GM12872 (cell line): ENCODE data around the gene MICAL3.

Experiments
- TF ChIP-seq, protein P1 (sequence below): IDR thresholded peaks from 3 replicates; pipeline ENCODE4 v1.5.1; 2011; ENCODE audit warnings: low read depth, mild to moderate bottlenecking, low read length, moderate library complexity; ENCODE audit not compliant: insufficient read depth

MICAL3 gene

DNA sequence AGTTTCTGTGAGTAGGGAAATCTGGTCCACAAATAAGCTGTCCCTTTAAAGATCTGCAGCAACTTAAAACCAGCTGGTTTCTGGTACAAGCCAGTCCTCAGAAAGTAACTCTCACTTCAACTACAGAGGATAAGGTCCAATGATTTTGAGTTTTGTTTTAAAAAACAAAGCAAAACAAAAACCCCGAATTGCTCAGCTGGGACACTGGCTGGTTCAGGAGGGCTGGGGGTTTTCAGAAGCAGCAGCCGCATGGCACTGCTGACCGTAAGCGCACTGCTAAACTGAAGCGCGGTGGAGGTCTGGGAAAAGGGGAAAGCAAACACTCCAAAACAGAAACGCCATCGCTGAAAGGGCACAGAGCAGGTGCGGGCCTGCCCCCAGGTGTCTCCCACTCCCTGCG is 59.7 kb downstream of the MICAL3 start:
- TF ChIP-seq, protein P1, sequence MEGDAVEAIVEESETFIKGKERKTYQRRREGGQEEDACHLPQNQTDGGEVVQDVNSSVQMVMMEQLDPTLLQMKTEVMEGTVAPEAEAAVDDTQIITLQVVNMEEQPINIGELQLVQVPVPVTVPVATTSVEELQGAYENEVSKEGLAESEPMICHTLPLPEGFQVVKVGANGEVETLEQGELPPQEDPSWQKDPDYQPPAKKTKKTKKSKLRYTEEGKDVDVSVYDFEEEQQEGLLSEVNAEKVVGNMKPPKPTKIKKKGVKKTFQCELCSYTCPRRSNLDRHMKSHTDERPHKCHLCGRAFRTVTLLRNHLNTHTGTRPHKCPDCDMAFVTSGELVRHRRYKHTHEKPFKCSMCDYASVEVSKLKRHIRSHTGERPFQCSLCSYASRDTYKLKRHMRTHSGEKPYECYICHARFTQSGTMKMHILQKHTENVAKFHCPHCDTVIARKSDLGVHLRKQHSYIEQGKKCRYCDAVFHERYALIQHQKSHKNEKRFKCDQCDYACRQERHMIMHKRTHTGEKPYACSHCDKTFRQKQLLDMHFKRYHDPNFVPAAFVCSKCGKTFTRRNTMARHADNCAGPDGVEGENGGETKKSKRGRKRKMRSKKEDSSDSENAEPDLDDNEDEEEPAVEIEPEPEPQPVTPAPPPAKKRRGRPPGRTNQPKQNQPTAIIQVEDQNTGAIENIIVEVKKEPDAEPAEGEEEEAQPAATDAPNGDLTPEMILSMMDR: no peak

DNA sequence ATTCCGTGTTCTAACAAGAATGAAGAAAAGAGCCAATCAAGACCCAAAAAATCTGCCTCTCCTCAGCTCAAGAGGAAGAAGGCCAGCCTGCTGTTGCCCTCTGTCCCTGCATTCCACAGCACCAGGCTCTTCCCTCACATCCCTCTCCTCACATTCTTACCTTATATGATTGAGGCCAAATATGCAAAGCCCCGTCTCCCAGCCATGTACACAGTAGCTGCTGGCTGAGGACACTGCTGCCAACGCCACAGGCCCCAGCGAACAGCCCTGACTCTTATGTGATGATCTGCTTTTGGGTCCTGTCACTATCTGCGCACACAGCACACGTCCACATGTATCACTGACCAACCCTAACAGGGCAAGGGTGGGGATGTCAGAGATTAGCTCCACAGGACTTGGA is 60.2 kb downstream of the MICAL3 start:
- TF ChIP-seq, protein P1: no peak

DNA sequence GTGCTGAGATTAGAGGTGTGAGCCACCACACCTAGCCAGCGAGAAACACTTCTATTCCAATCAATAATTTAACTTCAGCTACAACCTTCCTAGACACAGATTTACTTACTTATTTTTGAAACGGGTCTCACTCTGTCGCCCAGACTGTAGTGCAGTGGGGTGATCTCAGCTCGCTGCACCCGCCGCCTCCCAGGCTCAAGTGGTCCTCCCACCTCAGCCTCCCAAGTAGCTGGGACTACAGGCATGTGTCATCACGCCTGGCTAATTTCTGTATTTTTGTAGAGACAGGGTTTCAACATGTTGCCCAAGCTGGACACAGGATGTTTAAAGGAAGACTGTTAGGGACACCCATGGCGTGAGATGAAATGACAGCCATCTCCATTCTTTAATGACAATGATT is 61.3 kb downstream of the MICAL3 start:
- TF ChIP-seq, protein P1: no peak

DNA sequence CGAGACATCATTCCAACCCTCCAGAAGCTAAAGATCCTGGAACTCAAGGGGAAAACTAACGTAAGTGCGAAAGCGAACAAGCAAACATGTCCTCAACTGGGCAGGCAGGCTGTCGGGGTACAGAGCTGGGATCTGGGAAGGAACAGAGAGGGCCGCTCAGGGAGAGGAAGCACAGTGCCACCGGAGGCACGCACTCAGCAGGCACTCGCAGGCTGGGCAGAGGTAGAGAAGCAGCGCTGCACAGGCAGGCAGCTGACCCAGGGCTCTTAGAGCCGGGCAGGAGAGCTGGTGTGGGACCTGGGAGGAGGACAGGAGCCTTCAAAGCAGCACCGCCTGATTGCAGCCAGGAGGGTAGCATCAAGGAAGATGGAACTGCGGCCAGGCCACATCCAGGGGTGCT is 62.2 kb downstream of the MICAL3 start:
- TF ChIP-seq, protein P1: no peak

DNA sequence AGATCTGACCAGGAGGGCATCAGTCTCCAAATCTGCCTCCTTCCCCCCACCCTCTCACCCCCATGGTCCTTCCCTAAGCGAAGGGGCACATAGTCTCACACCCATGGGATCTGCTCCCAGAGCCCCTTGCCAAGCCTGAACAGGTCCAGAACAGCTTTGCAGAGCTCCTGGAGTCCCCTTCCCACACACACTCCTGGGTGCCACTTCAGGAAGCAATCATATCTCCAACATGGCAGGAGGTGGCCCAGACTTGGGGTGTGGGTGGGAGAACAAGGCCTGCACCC is 63.0 kb downstream of the MICAL3 start:
- TF ChIP-seq, protein P1: no peak

DNA sequence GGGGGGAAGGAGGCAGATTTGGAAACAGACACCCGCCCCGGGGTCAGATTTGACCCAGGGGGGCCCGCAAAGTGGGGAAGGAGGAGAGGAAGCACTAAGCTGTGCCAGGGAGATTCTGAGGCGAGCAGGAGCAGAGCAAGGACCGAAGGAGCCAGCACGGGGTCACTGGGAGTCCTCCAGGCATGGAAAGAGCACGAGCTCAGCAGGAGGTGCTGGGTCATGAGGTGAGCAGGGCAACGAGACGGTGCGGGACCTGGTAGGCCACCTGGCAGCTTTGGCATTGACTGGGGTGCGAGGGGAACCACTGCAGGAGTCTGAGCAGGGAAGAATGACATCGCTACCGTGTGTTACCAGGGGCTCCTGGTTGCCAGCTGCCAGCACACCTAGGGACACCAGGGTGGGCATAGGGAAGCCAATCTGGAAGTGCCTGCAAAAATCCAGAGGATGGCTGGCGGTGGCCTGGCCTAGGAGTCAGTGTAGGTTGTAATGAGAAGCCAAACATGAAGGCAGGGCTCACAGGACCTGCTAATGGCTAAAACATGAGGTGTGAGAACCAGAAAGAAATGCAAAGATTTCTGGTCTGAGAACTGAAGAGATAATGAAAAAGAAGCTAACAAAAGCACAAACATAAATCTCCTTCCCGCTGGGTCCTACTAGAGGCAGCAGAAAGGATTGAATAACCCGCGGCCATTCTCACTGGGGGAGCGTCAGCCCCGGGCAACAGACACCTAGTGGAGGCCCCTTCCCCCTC is 63.5 kb downstream of the MICAL3 start:
- TF ChIP-seq, protein P1: no peak

DNA sequence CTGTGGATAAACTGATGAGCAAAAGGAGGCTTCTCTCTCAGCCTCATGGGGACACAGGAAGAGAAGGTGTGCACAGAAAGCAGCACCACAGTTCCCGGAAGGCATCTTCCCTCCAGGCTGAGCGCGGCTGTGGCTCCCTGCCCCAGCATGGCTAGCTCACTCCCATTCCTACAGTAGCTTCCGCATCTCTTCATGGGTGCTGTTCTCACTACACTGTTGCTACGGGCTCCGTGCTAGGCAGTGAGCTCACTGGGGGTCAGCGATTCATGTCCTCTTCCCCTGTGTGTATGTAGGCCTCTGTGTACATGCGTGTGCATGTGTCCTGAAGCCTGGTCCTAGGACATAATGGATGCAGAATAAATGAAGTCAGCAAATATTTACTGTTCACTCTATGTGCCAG is 64.3 kb downstream of the MICAL3 start:
- TF ChIP-seq, protein P1: no peak
